Prostate gland (tissue), 2 donors: ENCODE data around the gene ANO6. TPM values are rescaled to one million over a fixed set of nuclear protein-coding genes. Genes with fewer than 3 reads are reported as not detected.

Source experiments
- DNase-seq: peaks from one replicate; pipeline ENCODE4 v3.0.0-alpha.2; 2019; ENCODE audit warnings: low spot score
- H3K27ac ChIP-seq, 2 donors: fragments of 200-600 bp; sonication (generic); 2 replicates each; pipeline ENCODE4 v1.5.1; 2017 to 2019
- H3K27me3 ChIP-seq: fragments of 200-600 bp; sonication (generic); replicated peaks from 2 replicates; pipeline ENCODE4 v1.5.1; 2019; ENCODE audit not compliant: insufficient read depth
- H3K36me3 ChIP-seq, 2 donors: fragments of 200-600 bp; sonication (generic); 1 replicate in 1 of 2; 2 replicates in 1 of 2; pipeline versions ENCODE4 v1.5.1 to v1.8.1; 2017 to 2019
- H3K4me1 ChIP-seq: fragments of 200-600 bp; sonication (generic); replicated peaks from 2 replicates; pipeline ENCODE4 v1.5.1; 2019
- H3K4me3 ChIP-seq, 2 donors: fragments of 200-600 bp; sonication (generic); 2 replicates each; pipeline ENCODE4 v1.5.1; 2017 to 2019
- H3K9me3 ChIP-seq: fragments of 200-600 bp; sonication (generic); 2 replicates; pipeline ENCODE4 v1.5.1; 2017
- POLR2A ChIP-seq: fragments of 450-650 bp; IDR thresholded peaks from one replicate; pipeline ENCODE4 v1.6.1; 2016; ENCODE audit warnings: antibody characterized with exemption, mild to moderate bottlenecking
- POLR2AphosphoS5 ChIP-seq: sonication (generic); formaldehyde crosslinking; IDR thresholded peaks from one replicate; pipeline ENCODE4 v1.6.1; 2017; ENCODE audit warnings: antibody characterized with exemption
- WGBS: methylation state at CpG from one replicate; pipeline ENCODE4 v1.1.5; 2018; 5-methylcytosine and 5-hydroxymethylcytosine counted together
- intact Hi-C: fragments of 100-400 bp; cut with DNase I; formaldehyde crosslinking; loops from one replicate; pipeline ENCODE4 v1.14.2; 2022
- total RNA-seq, 2 donors: library from RNA; depleted of rRNA; stranded (reverse); fragments of >200 nt; gene quantifications; one replicate each; pipeline ENCODE4 v1.1.0, GENCODE V29; 2016
- TF ChIP-seq, protein P1 (sequence below), 4 experiments: fragments of 200-600 bp in 2 of 4; fragments of 450-650 bp in 2 of 4; sonication (generic) in 2 of 4; IDR thresholded peaks; 1 replicate in 3 of 4; 2 replicates in 1 of 4; pipeline ENCODE4 v1.5.1; 2016 to 2019; ENCODE audit warnings: antibody characterized with exemption in 4 of 4, mild to moderate bottlenecking in 2 of 4, moderate library complexity in 2 of 4

Gene ANO6
- total RNA-seq, 2 donors from 2014 or later = 36.8 to 78.8 TPM

DNA sequence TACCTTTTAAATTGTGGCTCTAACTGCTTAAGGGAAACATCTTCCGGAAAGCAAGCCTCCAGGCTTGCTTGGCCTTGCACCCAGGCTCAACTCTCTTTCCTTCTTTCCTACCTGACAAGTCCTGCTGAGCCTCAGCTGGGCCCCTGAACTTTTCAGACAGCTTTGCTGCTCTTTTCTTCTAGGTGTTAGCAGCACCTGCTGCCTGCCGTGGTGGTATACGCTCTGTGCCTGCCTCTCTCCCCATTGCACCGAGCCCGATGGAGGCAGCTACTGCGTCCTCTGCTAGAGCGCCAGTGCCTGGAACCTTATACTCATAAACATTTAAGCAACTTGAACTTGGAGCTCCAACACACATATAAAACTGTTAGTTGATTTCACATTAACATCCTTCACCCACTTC, 195.7 kb downstream of the ANO6 start:
- H3K27me3 ChIP-seq = no peaks in the 10 kb centered on the region
- TF ChIP-seq POLR2AphosphoS5 = no peak
- TF ChIP-seq, protein P1, sequence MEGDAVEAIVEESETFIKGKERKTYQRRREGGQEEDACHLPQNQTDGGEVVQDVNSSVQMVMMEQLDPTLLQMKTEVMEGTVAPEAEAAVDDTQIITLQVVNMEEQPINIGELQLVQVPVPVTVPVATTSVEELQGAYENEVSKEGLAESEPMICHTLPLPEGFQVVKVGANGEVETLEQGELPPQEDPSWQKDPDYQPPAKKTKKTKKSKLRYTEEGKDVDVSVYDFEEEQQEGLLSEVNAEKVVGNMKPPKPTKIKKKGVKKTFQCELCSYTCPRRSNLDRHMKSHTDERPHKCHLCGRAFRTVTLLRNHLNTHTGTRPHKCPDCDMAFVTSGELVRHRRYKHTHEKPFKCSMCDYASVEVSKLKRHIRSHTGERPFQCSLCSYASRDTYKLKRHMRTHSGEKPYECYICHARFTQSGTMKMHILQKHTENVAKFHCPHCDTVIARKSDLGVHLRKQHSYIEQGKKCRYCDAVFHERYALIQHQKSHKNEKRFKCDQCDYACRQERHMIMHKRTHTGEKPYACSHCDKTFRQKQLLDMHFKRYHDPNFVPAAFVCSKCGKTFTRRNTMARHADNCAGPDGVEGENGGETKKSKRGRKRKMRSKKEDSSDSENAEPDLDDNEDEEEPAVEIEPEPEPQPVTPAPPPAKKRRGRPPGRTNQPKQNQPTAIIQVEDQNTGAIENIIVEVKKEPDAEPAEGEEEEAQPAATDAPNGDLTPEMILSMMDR (IDR thresholded peaks at IDR 0.05) = no peak
- TF ChIP-seq POLR2A = no peak
- no peaks in the 10 kb centered on the region for H3K4me1 ChIP-seq
- H3K36me3 ChIP-seq = no peaks in the 10 kb centered on the region
- WGBS = 92% methylated on average over 7 of the region's 7 CpGs
- H3K27ac ChIP-seq = no peak overlapping the region
- no peak for DNase-seq
- no peak overlapping the region for H3K4me3 ChIP-seq
- no peaks in the 10 kb centered on the region for H3K9me3 ChIP-seq
- intact Hi-C loops = loop anchor here (5.0 kb wide), 1 partner anchor 316 kb away; the partner anchor contains the start of gene ARID2

DNA sequence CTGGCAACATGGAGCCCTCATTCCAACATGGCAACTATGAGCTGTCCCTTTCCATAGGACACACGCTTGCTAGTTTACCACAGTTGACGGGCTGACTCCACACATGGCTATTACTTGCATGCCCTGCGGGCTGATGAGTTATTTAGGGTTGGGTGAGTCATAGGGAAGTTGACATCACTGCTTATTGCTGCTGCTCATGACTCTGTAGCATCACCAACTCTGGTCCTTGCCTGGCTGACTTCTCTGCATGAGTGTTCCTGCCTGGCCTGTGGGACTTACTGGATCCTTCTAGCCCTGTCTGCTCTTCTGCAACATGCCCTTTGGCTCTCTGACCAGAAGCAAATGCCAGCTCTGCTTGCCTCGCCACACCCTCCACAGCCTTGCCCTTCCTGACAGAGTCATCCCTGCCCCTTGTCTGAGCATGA, 199.5 kb downstream of the ANO6 start:
- TF ChIP-seq POLR2A = no peak
- TF ChIP-seq POLR2AphosphoS5 = no peak
- TF ChIP-seq, protein P1 (IDR thresholded peaks at IDR 0.05) = no peak
- 80% methylated on average over 4 of the region's 4 CpGs for WGBS
- Histone ChIP-seq H3K27me3 (no peaks in the 10 kb centered on the region), H3K4me1 (no peaks in the 10 kb centered on the region), H3K9me3 (no peaks in the 10 kb centered on the region), H3K27ac (no peak overlapping the region), H3K36me3 (no peaks in the 10 kb centered on the region), H3K4me3 (no peak overlapping the region)
- DNase-seq = no peak
- intact Hi-C loops = no loop called here

DNA sequence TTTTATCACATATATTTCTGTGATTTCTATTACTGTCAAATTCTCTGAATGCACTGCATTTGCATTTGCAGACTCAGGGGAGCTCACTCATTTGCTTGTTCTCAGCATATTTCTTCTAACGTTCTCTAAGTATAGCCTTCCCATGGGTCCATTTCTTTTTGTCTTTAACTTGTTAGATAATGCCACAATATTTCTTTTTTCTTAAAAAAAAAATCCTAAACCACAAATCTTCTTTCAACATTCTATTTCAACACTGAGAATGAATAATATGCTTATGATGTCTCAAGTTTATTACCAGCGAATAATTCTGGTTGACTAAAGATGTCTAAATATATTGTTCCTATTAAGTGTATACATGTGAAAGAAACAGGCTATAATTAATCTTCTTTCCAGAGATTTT, 200.2 kb downstream of the ANO6 start:
- H3K4me1 ChIP-seq = no peaks in the 10 kb centered on the region
- H3K4me3 ChIP-seq = no peak overlapping the region
- TF ChIP-seq, protein P1 (IDR thresholded peaks at IDR 0.05) = no peak
- TF ChIP-seq POLR2A = no peak
- TF ChIP-seq POLR2AphosphoS5 = no peak
- intact Hi-C loops = no loop called here
- H3K9me3 ChIP-seq = no peaks in the 10 kb centered on the region
- no peak for DNase-seq
- H3K27me3 ChIP-seq = no peaks in the 10 kb centered on the region
- H3K27ac ChIP-seq = no peak overlapping the region
- H3K36me3 ChIP-seq = no peaks in the 10 kb centered on the region
- whole genome bisulfite sequencing = 76% methylated on average over 2 of the region's 2 CpGs

DNA sequence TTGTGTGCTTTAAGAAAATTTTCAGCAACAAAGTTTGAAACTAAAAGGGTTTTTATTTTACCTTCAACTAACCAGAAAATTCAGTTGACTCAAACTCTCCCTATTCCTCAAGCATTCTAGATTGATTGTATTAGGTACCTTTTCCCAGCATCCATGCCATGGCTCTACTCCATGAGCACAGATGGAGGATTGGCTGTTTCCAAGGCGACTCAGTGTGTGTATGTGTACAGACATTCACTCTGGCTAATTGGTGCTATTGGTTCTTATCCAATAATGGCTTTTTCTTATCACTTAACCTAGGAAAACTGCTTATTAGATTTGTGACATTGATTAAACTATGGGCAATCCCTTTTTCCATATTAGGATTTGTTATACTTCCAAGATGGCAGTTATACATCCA, 202.6 kb downstream of the ANO6 start:
- no peaks in the 10 kb centered on the region for H3K36me3 ChIP-seq
- intact Hi-C loops = no loop called here
- no peaks in the 10 kb centered on the region for H3K9me3 ChIP-seq
- DNase-seq = no peak
- H3K4me3 ChIP-seq = no peak overlapping the region
- no peaks in the 10 kb centered on the region for H3K4me1 ChIP-seq
- 92% methylated on average over 1 of the region's 1 CpG for WGBS
- no peak overlapping the region for H3K27ac ChIP-seq
- no peak for TF ChIP-seq POLR2AphosphoS5
- TF ChIP-seq POLR2A = no peak
- TF ChIP-seq, protein P1 (IDR thresholded peaks at IDR 0.05) = no peak
- H3K27me3 ChIP-seq = no peaks in the 10 kb centered on the region

DNA sequence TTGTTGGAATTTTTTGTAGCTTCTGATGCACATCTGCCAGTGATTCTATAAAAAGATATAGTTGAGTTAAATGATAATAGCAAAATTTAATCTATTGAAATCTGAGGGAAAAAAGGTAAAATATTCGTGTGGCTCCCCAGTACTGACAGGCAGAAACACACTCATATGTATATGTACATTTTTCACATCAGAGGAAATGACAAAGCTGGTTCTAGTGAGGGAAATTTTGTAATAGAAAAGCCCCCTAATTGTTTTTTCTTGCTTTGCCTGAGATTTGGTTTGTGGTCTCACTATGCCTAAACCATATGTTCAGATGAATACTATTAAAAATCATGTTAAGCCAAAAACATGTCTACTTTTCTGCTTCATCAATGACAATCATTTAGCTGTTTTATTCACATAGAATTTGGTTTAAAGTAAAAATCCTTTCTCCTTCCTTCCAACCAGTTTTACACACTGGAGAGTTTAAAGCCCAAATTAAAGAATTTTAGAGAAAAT, 203.5 kb downstream of the ANO6 start:
- no peak for DNase-seq
- Histone ChIP-seq H3K4me1 (no peaks in the 10 kb centered on the region), H3K9me3 (no peaks in the 10 kb centered on the region), H3K4me3 (no peak overlapping the region), H3K27me3 (no peaks in the 10 kb centered on the region), H3K36me3 (no peaks in the 10 kb centered on the region), H3K27ac (no peak overlapping the region)
- intact Hi-C loops = no loop called here
- WGBS = 90% methylated on average over 1 of the region's 1 CpG
- TF ChIP-seq, protein P1 (IDR thresholded peaks at IDR 0.05) = no peak
- no peak for TF ChIP-seq POLR2AphosphoS5
